Transverse colon (tissue), 4 donors: ENCODE measurements around the gene KLRF1. TPM values are rescaled to one million over a fixed set of nuclear protein-coding genes. Genes with fewer than 3 reads are reported as not detected.

Experiments
- DNase-seq: peaks from one replicate; pipeline ENCODE4 v3.0.0-alpha.2; 2019
- H3K27ac ChIP-seq, 4 donors: fragments of 200-600 bp; sonication (generic); 2 replicates each; pipeline ENCODE4 v1.5.1; 2016 to 2018; ENCODE audit warnings: inconsistent platforms in 4 of 4
- H3K27me3 ChIP-seq: fragments of 200-600 bp; sonication (generic); 2 replicates; pipeline ENCODE4 v1.5.1; 2017; ENCODE audit warnings: inconsistent platforms
- H3K36me3 ChIP-seq, 4 donors: fragments of 200-600 bp; sonication (generic); 2 replicates each; pipeline ENCODE4 v1.5.1; 2017 to 2019; ENCODE audit warnings: inconsistent platforms in 4 of 4
- H3K4me1 ChIP-seq, 4 donors: fragments of 200-600 bp; sonication (generic); 2 replicates each; pipeline ENCODE4 v1.5.1; 2017 to 2020; ENCODE audit warnings: inconsistent platforms in 4 of 4
- H3K4me3 ChIP-seq, 4 donors: fragments of 200-600 bp; sonication (generic); 1 replicate in 1 of 4; 2 replicates in 3 of 4; pipeline versions ENCODE4 v1.5.1 to v1.6.1; 2017 to 2019; ENCODE audit warnings: inconsistent platforms in 4 of 4
- H3K9me3 ChIP-seq, 2 donors: fragments of 200-600 bp; sonication (generic); 2 replicates each; pipeline ENCODE4 v1.5.1; 2017 to 2019; ENCODE audit warnings: inconsistent platforms in 2 of 2
- EP300 ChIP-seq: sonication (generic); formaldehyde crosslinking; IDR thresholded peaks from one replicate; pipeline ENCODE4 v1.6.1; 2017; ENCODE audit warnings: antibody characterized with exemption, low read depth
- POLR2A ChIP-seq: fragments of 450-650 bp; IDR thresholded peaks from one replicate; pipeline ENCODE4 v1.6.1; 2016; ENCODE audit warnings: antibody characterized with exemption, mild to moderate bottlenecking, moderate library complexity
- POLR2AphosphoS5 ChIP-seq, 3 donors: sonication (generic); formaldehyde crosslinking; IDR thresholded peaks; one replicate each; pipeline ENCODE4 v1.6.1; 2016; ENCODE audit warnings: antibody characterized with exemption in 3 of 3
- WGBS, 2 donors: methylation state at CpG; one replicate each; pipeline ENCODE4 v1.1.5; 2018; ENCODE audit warnings: low coverage in 1 of 2; 5-methylcytosine and 5-hydroxymethylcytosine counted together
- in situ Hi-C, 4 donors: fragments of 200-750 bp; cut with MboI; loops; one replicate each; pipeline versions ENCODE4 v1.15.0 to v1.15.1; 2017; ENCODE audit warnings: low sequenced_read_pairs in 3 of 4, low pct_ligation_motif_present in 1 of 4, low pct_unique_long_range_greater_than_20kb in 1 of 4
- intact Hi-C: fragments of 100-400 bp; cut with DNase I; formaldehyde crosslinking; loops from one replicate; pipeline ENCODE4 v1.15.1; 2023; ENCODE audit warnings: low total_unique reads
- total RNA-seq, 4 donors: library from RNA; depleted of rRNA; stranded (reverse); fragments of >200 nt; gene quantifications; one replicate each; pipeline ENCODE4 v1.1.0, GENCODE V29; 2016
- TF ChIP-seq, protein P1 (sequence below), 5 experiments: fragments of 200-600 bp in 3 of 5; fragments of 450-650 bp in 2 of 5; sonication (generic) in 3 of 5; IDR thresholded peaks; 1 replicate in 2 of 5; 2 replicates in 3 of 5; pipeline ENCODE4 v1.5.1; 2016 to 2017; ENCODE audit warnings: antibody characterized with exemption in 5 of 5, inconsistent platforms in 3 of 5, mild to moderate bottlenecking in 2 of 5, moderate library complexity in 1 of 5

Gene KLRF1
- total RNA-seq, 4 donors from 2014 or later = not detected

DNA sequence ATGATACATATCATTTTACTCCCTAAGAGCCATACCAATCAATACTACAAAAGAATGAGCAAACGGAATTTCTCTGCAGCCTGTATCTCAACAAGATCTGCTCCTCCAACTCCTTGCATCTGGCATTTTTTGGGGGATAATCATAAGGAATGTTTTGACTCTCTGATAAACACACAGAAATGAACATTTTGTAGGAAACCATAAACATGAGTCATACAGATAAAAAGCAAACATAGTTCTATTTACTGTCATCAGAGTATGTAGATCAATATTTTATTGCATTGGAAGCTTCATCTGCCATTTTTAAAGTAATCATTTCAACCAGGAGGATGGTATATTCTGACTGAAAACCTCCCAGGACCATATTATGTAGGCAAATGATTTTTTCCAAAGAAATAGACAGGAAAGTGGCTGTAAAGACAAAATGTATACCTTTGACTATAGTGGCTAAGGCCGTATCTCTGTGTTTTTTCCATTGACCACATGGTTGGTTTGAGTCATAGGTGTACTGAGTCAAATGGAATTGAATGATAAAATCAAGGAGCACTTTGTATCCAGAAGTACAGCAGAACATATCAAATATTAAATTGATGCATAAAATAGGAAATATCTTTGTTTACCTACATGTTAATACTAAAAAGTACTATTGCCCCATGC lies 34.2 kb upstream of the KLRF1 start:
- TF ChIP-seq, protein P1, sequence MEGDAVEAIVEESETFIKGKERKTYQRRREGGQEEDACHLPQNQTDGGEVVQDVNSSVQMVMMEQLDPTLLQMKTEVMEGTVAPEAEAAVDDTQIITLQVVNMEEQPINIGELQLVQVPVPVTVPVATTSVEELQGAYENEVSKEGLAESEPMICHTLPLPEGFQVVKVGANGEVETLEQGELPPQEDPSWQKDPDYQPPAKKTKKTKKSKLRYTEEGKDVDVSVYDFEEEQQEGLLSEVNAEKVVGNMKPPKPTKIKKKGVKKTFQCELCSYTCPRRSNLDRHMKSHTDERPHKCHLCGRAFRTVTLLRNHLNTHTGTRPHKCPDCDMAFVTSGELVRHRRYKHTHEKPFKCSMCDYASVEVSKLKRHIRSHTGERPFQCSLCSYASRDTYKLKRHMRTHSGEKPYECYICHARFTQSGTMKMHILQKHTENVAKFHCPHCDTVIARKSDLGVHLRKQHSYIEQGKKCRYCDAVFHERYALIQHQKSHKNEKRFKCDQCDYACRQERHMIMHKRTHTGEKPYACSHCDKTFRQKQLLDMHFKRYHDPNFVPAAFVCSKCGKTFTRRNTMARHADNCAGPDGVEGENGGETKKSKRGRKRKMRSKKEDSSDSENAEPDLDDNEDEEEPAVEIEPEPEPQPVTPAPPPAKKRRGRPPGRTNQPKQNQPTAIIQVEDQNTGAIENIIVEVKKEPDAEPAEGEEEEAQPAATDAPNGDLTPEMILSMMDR (IDR thresholded peaks at IDR 0.05) = no peak
- TF ChIP-seq EP300 (no peak), POLR2AphosphoS5 (IDR thresholded peaks at IDR 0.05) (no peak), POLR2A (no peak)
- 74 to 94% methylated on average over 2 of the region's 2 CpGs for WGBS, 2 donors
- Histone ChIP-seq H3K9me3 (no peaks in the 10 kb centered on the region), H3K4me3 (no peak overlapping the region), H3K36me3 (no peaks in the 10 kb centered on the region), H3K27ac (no peak overlapping the region), H3K27me3 (no peaks in the 10 kb centered on the region), H3K4me1 (peaks cover 0 to 6% (median 0%) of the 10 kb centered on the region in 4 donors)
- no peak for DNase-seq
- intact Hi-C loops (no loop called here), in situ Hi-C loops (no loop called here)

DNA sequence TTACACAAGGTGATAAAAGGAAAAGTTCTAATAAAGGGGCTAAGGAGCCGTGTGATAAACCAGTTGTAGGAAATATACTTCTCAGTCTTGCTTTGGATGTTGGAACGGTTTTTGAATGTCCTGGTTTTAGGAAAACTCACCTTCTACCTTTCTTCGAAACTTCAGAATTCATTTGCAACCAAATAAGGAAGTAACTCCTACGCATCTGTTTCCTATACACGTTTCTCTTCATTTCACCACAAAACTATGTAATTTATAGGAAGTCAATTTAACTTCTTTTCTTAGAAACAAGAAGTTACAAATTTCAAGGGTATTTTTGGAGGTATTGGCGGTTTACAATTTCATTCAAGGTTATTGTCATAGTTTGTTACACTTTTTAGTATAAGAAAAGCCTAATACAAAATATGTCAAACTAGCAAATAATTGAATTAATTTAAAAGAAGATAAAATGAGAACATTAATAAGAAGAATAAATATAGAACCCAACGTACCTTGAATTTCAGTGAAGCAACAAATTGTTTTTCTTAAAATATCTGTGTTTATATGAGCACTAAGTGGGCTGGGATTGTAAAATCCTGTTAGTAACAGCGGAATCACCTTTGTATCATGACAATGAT lies 33.4 kb upstream of the KLRF1 start:
- Histone ChIP-seq H3K4me1 (peaks cover 0 to 6% (median 0%) of the 10 kb centered on the region in 4 donors), H3K4me3 (no peak overlapping the region), H3K36me3 (no peaks in the 10 kb centered on the region), H3K27ac (no peak overlapping the region), H3K27me3 (no peaks in the 10 kb centered on the region), H3K9me3 (no peaks in the 10 kb centered on the region)
- 57 to 65% methylated on average over 8 of the region's 8 CpGs for WGBS, 2 donors
- intact Hi-C loops (no loop called here), in situ Hi-C loops (no loop called here)
- DNase-seq = no peak
- TF ChIP-seq POLR2A (no peak), POLR2AphosphoS5 (IDR thresholded peaks at IDR 0.05) (no peak), EP300 (no peak)
- TF ChIP-seq, protein P1 (IDR thresholded peaks at IDR 0.05) = no peak

DNA sequence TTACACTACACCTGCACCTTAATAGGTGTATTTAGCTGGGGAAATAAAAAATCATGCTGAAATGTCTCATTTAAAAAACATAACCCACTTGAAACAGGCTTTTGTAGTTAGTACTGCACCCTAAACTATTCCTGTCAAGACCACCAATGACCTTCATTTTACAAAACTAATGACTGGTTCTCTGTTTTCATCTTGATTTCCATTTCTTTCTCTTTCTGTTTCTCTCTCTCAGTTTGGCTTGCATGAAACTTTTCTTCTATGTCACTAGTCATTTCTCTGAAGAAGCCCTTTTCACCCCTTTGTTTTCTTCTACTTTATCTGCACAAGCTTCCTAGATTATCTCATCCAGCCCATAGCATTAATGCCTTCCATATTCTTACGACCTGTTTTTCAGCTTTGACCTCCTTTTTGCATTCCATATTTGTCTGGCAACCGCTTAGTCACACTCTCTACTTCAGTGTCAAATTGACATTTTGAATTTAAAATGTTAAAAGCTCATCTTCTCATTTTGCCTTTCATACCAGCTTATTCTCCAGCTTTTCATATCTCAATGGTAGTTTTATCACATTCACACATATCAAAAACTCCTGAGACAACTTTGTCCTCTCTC lies 32.7 kb upstream of the KLRF1 start:
- DNase-seq = no peak
- H3K36me3 ChIP-seq = no peaks in the 10 kb centered on the region
- no peaks in the 10 kb centered on the region for H3K27me3 ChIP-seq
- intact Hi-C loops (no loop called here), in situ Hi-C loops (loop anchor here in 1 of 4 donors (5.0 kb wide), 1 partner anchor 47 kb away; no protein-coding TSS in a partner anchor)
- H3K4me3 ChIP-seq = no peak overlapping the region
- H3K4me1 ChIP-seq = peaks cover 0 to 6% (median 0%) of the 10 kb centered on the region in 4 donors
- no peak overlapping the region for H3K27ac ChIP-seq
- H3K9me3 ChIP-seq = no peaks in the 10 kb centered on the region
- no peak for TF ChIP-seq POLR2AphosphoS5 (IDR thresholded peaks at IDR 0.05)
- WGBS, 2 donors = 54 to 70% methylated on average over 2 of the region's 2 CpGs

DNA sequence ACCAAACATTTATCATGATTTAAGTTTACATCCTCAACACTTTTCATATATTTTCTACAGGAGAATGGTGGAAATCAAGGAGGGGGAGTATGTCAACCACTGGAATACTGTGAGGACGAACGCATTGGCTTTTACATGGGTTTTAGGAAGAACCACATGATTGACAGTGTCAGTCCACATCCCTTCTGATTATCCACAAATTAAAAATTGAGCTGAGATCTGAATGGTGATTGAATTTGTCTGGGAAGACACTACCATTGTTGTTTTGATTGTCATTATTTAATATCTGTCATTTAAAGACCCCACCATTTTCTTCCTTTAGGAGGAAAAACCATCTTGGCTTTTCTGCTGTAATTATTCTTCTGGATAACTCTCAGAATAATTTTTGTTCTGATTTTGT lies 31.3 kb upstream of the KLRF1 start:
- peaks cover 0 to 6% (median 0%) of the 10 kb centered on the region in 4 donors for H3K4me1 ChIP-seq
- no peaks in the 10 kb centered on the region for H3K36me3 ChIP-seq
- no peaks in the 10 kb centered on the region for H3K27me3 ChIP-seq
- H3K4me3 ChIP-seq = no peak overlapping the region
- DNase-seq = no peak
- in situ Hi-C loops (loop anchor here in 1 of 4 donors (5.0 kb wide), 1 partner anchor 49 kb away; no protein-coding TSS in a partner anchor), intact Hi-C loops (no loop called here)
- no peak overlapping the region for H3K27ac ChIP-seq
- TF ChIP-seq EP300 (no peak), POLR2AphosphoS5 (IDR thresholded peaks at IDR 0.05) (no peak), POLR2A (no peak)
- TF ChIP-seq, protein P1 (IDR thresholded peaks at IDR 0.05) = no peak
- WGBS, 2 donors = 79 to 91% methylated on average over 2 of the region's 2 CpGs
- H3K9me3 ChIP-seq = no peaks in the 10 kb centered on the region
